Jurkat, Clone E6-1 (cell line): ENCODE data around the gene IGLL1.
"Not testable (repeated sequence)": the region's sequence is repeated elsewhere in the genome, so short reads cannot be mapped to it uniquely, and the experiment has no call there.

Experiments used
- DNase-seq: peaks from one replicate; pipeline ENCODE4 v3.0.0-alpha.2; 2011; ENCODE audit warnings: low read depth, low spot score
- H3K4me3 ChIP-seq: 2 replicates; pipeline ENCODE4 v1.5.1; 2011; ENCODE audit warnings: mild to moderate bottlenecking, low read length, control low read depth, moderate library complexity

IGLL1 gene

DNA sequence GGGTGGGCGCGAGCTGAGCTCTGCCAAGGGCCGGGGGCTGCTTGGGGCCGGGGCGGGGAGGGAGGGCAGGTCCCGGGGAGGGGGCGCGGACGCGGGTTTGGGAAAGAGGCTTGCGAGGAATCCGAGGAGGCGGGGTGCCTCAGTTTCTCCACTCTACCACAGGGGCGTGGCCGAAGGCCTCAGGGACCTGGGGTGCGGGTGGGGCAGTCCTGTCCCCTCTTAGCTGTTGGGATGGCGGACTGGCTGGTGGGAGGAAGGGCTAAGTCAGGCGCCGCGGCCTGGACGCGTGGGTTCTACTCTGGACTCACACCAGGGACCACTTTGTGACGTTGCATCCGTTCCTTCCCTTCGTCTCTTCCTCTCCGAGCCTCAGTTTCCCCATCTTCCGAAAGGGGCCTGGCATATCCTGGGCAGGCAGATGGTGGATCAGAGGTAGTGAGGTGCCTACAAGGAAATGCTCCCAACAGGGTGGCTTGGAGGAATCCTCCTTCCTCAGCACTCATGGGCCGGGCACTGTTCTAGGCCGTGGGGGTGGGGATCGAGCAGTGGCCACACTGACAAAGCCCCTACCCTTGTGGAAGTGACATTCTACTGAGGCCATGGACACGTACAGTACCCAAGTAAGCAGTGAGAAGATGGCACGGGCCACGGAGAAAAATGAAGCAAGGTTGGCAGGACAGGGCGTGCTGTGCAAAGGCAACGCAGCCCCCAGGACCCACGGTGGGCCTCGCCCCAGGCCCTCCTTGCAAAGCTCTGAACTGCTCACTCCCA, 13.2 kb downstream of the IGLL1 start:
- H3K4me3 ChIP-seq = no peak overlapping the region
- DNase-seq = no peak

- no peak overlapping the region for H3K4me3 ChIP-seq
- DNase-seq = no peak
Measured at GRCh38 chr22:23565915-23566704, 14.0 kb downstream of the IGLL1 start.

DNA sequence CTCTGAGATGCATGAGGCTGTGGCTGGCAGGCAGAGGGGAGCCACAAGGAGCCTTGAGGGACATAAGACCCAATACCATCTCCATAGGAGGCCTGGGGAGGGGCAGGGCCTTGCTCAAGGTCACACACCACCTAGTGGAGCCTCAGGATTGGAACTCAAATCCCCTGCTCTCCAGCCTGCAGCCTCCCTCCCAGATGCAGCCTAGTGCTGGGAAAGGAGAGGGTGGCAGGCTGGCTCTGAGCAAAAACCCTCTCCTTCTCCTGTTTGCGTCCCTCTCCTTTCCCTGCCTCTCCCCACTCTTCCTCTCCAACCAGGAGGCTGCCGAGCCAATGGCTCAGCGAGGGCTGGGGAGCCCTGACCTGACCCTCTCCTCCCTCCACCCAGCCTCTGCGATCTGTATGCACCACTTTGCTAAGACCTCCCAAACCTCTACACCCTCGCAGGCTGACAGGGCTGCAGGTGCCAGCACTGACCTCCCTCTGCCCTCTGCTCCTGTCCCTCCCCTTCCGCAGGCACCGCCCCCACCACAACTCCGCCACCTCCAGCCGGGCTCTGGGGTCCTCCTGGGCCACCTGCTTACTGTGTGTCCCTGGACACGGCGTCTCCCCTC, 14.7 kb downstream of the IGLL1 start:
- no peak overlapping the region for H3K4me3 ChIP-seq
- no peak for DNase-seq

DNA sequence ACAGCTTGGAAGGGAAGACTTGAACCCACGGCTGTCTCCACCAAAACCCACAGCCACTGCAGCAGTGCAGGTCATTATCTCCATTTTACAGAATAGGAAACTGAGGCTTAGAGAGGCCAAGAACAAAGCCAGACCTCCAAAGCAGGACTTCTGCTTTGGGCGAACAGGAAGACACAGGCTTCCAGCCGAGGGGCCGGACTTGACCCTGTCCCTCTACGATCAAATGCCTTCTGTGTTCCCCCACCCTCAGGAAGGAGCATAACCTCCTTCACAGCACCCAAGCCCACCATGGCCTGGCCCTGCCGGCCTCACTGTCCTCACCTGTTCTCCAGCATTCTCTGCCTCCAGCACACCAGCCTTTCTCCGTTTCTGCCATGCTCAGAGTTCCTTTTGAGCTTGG, 15.8 kb downstream of the IGLL1 start:
- H3K4me3 ChIP-seq = no peak overlapping the region
- no peak for DNase-seq

DNA sequence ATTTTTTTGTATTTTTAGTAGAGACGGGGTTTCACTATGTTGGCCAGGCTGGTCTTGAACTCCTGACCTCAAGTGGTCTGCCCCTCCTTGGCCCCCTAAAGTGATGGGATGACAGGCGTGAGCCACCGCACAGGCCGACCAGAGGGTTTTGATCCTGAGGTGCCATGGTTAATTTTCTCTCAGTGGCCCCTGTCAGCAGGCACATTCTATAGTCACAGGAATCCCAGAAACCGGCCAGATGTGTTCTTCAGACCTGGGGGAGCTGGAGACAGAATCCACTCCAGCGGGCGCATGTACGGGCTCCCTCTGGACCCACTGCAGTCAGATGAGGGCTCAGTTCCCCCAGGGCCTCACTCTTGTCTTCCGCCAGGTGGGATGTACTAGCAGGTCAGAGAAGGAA, 17.0 kb downstream of the IGLL1 start:
- no peak overlapping the region for H3K4me3 ChIP-seq
- DNase-seq = no peak

GRCh38 chr22:23562186-23562585, 17.9 kb downstream of the IGLL1 start:
- H3K4me3 ChIP-seq = no peak overlapping the region
- DNase-seq = no peak

GRCh38 chr22:23561025-23561510, 19.0 kb downstream of the IGLL1 start:
- not testable (repeated sequence) for H3K4me3 ChIP-seq, DNase-seq

DNA sequence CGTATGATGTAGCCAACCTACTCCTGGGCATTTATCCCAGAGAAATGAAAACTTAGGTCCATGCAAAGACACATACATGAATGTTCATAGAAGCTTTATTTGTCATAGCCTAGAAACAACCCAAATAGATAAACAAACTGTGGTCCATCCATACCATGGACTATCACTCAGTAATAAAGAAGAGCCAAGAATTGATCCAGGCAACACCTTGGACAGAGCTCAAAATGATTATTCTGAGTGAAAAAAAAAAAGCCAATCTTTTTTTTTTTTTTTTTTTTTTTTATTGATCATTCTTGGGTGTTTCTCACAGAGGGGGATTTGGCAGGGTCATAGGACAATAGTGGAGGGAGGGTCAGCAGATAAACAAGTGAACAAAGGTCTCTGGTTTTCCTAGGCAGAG, 19.9 kb downstream of the IGLL1 start:
- not testable (repeated sequence) for H3K4me3 ChIP-seq, DNase-seq

DNA sequence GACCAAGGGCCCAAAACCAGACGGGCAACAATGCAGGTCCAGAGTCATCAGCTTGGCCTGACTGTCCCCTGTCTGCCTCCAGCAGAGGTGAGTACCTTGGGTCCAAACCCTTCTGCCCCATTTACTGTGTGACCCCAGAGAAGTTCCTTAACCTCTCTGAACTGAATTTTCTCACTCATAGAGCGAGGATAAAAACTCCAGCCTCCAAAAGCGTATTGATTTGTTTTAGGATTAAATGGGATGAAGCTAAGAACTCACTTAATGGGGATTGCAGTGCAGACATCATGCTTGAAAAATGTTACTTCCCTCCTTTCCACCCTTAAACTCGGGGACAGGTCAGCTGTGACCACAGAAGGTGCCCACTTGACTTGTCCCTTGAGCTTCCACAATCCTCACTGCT, 22.6 kb downstream of the IGLL1 start:
- no peak for DNase-seq
- H3K4me3 ChIP-seq = no peak overlapping the region

- DNase-seq = no peak
Measured at GRCh38 chr22:23557036-23557435, 23.1 kb downstream of the IGLL1 start.

DNA sequence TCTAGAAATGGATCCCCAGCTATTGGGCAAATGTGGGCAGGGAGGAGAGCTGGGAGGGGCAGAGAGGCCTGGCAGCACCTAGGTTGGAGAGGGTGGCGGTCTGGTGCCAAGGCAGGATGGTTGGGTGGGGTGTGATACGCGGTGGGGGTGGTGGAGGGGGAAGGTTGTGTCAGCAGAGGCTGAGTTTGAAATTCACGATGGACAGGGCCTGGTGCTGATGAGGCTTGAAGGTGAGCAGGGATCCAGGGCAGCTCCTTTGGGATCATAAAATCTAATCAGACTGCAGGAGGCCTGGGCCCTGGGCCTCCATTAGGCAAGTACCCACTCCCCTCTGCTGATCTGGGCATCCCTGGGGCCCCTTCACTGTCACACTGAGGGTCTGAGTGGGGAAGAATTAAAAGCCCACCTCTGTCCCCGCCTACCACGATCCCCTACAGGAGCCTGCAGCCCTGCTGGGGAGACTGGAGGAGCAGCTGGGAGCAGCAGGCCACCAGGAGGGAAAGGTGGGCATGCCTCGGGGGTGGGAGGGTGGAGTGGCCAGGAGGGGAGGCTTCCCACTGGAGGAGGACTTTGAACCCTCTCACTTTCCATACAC, 24.0 kb downstream of the IGLL1 start:
- DNase-seq = no peak
- no peak overlapping the region for H3K4me3 ChIP-seq

More at GRCh38 chr22:23557036-23557435, 23.1 kb downstream of the IGLL1 start:
- H3K4me3 ChIP-seq = no peak overlapping the region

DNA sequence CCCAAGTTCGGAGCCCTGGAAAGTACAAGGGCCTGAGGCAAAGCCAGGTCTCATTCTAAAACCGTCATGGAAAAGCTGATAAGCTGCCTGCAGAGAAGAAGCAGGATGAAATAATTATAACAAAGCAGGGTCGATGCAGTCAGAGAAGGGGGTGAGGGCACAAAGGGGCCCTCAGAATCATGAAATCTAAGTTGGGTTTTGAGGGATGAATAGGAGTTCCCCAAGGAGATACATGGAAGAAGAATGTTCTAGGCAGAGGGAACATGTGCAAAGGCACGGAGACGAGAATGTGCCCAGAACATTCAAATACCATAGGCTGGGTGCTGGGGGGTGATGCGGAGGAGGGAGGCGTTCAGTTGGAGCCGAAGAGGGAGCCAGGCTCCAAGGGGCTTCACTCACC, 25.0 kb downstream of the IGLL1 start:
- DNase-seq = no peak
- H3K4me3 ChIP-seq = no peak overlapping the region

DNA sequence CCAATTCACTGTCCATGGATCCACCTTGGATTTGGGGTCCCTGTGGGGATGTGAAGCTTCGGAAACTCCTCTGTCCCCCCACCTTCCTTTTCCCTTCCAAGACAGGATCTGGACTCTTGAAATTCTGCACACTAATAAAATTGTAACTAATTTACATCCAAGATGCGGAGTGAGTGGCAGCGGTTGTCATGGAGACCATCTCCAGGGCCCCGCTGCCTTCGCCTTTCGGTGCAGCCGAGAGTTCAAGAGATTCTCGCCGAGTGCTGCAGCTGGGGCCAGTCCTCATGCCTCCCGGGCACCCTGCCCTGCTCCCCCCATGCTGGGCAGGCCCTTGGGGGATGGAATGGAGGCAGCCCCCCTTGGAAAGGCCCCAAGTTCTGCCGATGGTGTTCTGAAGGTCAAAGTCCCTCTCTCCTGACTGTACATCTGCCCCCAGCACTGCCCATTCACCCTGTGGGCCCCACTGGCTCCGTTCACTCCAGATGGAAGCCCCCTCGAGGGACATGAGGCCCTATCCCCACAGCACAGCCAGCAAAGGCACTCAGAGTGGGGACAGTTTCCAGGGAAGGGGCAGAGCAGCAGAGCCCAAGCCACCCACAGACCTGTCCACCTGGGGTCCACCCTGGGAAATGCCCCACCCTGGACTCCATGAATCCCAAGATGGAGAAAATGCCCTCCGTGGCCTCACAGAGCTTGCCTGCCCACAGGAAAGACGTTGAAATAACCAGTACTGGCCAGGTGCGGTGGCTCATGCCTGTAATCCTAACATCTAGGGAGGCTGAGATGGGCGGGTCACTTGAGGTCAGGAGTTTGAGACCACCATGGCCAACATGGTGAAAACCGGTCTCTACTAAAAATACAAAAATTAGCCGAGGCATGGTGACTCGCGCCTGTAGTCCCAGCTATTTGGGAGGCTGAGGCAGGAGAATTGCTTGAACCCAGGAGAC, 25.9 kb downstream of the IGLL1 start:
- DNase-seq = no peak
- H3K4me3 ChIP-seq = no peak overlapping the region

DNA sequence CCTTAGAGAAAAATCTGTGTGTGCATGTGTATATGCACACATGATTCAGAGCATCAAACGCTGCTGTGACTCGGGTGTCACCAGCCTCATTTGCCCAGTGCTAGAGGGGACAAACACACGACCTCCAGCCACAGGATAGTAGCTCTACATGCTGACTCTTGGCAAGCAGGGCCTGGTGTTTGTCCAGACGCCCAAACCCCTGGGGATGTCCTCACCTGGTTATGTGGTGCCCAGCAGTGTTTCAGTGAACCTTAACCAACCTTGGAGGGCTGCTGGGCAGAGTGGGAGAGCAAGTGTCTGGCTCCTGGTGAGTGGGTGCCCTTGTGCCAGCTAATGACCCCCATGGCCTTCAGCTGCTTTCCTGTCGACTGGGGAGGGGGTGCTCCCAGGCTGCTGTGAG, 26.7 kb downstream of the IGLL1 start:
- DNase-seq = no peak
- no peak overlapping the region for H3K4me3 ChIP-seq

DNA sequence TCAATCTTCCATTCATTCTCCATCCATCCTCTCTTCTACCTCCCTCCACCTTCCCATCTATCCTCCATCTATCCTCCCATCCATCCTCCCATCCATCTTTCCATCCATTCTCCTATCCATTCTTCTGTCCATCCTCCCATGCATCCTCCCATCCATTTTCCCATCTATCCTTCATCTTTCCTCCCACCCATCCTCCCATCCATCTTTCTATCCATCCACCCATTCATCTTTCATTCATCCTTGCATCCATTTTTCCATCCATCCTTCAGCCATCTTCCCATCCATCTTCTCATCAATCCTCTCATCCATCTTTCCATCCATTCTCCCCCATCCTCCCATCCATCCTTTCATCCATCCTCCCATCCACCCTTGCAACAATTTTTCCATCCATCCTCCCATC, 27.5 kb downstream of the IGLL1 start:
- no peak for DNase-seq
- no peak overlapping the region for H3K4me3 ChIP-seq

DNA sequence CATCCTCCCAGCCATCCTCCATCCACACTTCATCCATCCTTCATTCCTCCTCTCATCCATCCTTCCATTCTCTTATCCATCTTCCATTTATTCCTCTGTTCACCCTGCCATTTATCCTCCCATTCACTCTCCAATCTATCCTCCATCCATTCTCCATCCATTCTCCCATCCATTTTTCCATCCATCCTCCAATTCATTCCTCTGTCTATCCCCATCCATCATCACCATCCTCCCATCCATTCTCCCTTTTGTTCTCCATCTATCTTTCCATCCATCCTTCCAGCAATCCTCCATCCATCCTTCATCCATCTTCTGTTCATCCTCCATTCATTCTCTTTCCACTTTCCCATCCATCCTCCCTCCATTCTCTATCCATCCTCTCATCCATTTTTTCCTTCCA, 28.7 kb downstream of the IGLL1 start:
- H3K4me3 ChIP-seq = no peak overlapping the region
- no peak for DNase-seq

GRCh38 chr22:23550049-23550650, 29.9 kb downstream of the IGLL1 start:
- no peak for DNase-seq
- H3K4me3 ChIP-seq = no peak overlapping the region

DNA sequence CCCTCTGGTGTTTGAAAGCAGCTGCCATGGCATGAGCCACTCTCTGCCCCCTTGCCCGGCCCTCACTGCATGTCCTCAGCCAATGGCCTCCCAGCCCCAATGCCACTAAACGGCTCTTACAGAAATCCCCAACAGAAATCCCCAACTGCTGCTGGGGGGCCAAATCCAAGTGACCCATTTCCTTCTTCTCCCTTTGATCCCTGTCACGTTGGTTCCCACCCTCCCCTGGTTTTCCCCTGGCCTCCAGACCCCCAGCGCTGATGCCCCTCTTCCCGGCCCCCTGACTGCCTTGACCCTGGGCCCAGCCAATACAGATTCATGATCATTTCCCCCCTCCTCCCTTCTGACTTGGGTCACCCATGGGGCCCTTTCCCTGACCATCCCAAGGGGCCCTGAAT, 30.9 kb downstream of the IGLL1 start:
- H3K4me3 ChIP-seq = no peak overlapping the region
- no peak for DNase-seq
